HepG2 (cell line): ENCODE results near the gene ALK. TPM values are rescaled to one million over a fixed set of nuclear protein-coding genes. Genes with fewer than 3 reads are reported as not detected.

ENCODE experiments used
- ATAC-seq: fragments of 200-7000 bp; cut with Tn5 transposase; 3 replicates; pipeline ENCODE4 v1.9.1; 2020; ENCODE audit warnings: mild to moderate bottlenecking, moderate library complexity
- BruUV-seq: library from RNA; stranded (reverse); fragments of 400-500 nt; replicated peaks from 2 replicates; lab custom pipeline; 2021; lab: Mats Ljungman, UMichigan
- CTCF ChIA-PET: fragments of 300-600 bp; formaldehyde crosslinking; extraction: SDS; loops from one replicate; lab custom pipeline; 2021; ENCODE audit warnings: low total read pairs, inconsistent platforms, low intra/inter-chr PET ratio; lab: Yijun Ruan, JAX
- POLR2A ChIA-PET: fragments of 350-600 bp; sonication (Branson Sonifier 250); formaldehyde crosslinking; loops from one replicate; lab custom pipeline; 2020; ENCODE audit warnings: antibody characterized with exemption, inconsistent platforms; lab: Yijun Ruan, JAX
- DNase-seq: peaks from one replicate; pipeline ENCODE4 v3.0.0-alpha.2; 2015; ENCODE audit warnings: low spot score
- FAIRE-seq: peaks from 3 replicates; lab custom pipeline; 2011; peaks lifted over from hg19 to GRCh38; lab: Jason Lieb, UNC
- H2AFZ ChIP-seq: one replicate; pipeline ENCODE4 v1.6.1; 2011; ENCODE audit warnings: low read length, inconsistent platforms
- H3K27ac ChIP-seq: fragments of 300-600 bp; 3 replicates; pipeline ENCODE4 v1.8.0; 2011; ENCODE audit warnings: mixed run types, mild to moderate bottlenecking, mixed read lengths, low read length, inconsistent platforms; ENCODE audit not compliant: insufficient read depth; ENCODE audit errors: extremely low read length
- H3K27me3 ChIP-seq, 2 experiments: fragments of 200-600 bp in 1 of 2; 2 replicates in 1 of 2; 3 replicates in 1 of 2; pipeline versions ENCODE4 v1.6.0 to v1.8.0; 2011; ENCODE audit warnings: low read length in 2 of 2, mild to moderate bottlenecking in 2 of 2, moderate library complexity in 2 of 2, inconsistent platforms in 1 of 2; ENCODE audit not compliant: insufficient read depth in 2 of 2, control insufficient read depth in 1 of 2
- H3K36me3 ChIP-seq, 2 experiments: fragments of 200-600 bp in 1 of 2; replicated peaks in 1 of 2; 2 replicates in 1 of 2; 3 replicates in 1 of 2; pipeline versions ENCODE4 v1.5.1 to v1.8.0; 2011; ENCODE audit warnings: low read length in 2 of 2, inconsistent platforms in 1 of 2; ENCODE audit not compliant: insufficient read depth in 2 of 2, control insufficient read depth in 1 of 2
- H3K4me1 ChIP-seq: 2 replicates; pipeline ENCODE4 v1.5.1; 2012; ENCODE audit warnings: low read length, inconsistent platforms; ENCODE audit not compliant: insufficient read depth
- H3K4me2 ChIP-seq: 2 replicates; pipeline ENCODE4 v1.6.0; 2011; ENCODE audit warnings: low read depth, low read length, inconsistent platforms
- H3K4me3 ChIP-seq, 3 experiments: fragments of 200-600 bp in 1 of 3; sonication (generic), shearing (Covaris generic) in 1 of 3; replicated peaks in 1 of 3; 2 replicates each; pipeline ENCODE4 v1.5.1; 2011 to 2016; ENCODE audit warnings: low read length in 3 of 3, inconsistent platforms in 2 of 3, low read depth in 2 of 3, mild to moderate bottlenecking in 2 of 3, control low read depth in 1 of 3, mixed read lengths in 1 of 3; ENCODE audit not compliant: insufficient read depth in 1 of 3
- H3K79me2 ChIP-seq: one replicate; pipeline ENCODE4 v1.6.1; 2011; ENCODE audit warnings: low read length, inconsistent platforms; ENCODE audit not compliant: insufficient read depth
- H3K9ac ChIP-seq: 2 replicates; pipeline ENCODE4 v1.6.0; 2011; ENCODE audit warnings: mild to moderate bottlenecking, low read depth, low read length, inconsistent platforms; ENCODE audit not compliant: insufficient read depth
- H3K9me3 ChIP-seq: 2 replicates; pipeline ENCODE4 v1.5.1; 2012; ENCODE audit warnings: mild to moderate bottlenecking, low read length
- H4K20me1 ChIP-seq: 2 replicates; pipeline ENCODE4 v1.6.0; 2011; ENCODE audit warnings: inconsistent platforms, mild to moderate bottlenecking, low read length, moderate library complexity; ENCODE audit not compliant: insufficient read depth
- ARNTL ChIP-seq: sonication (generic); formaldehyde crosslinking; IDR thresholded peaks from 2 replicates; pipeline ENCODE4 v1.4.0; 2020; ENCODE audit warnings: mild to moderate bottlenecking, missing genetic modification reagents
- ATF7-NPFF ChIP-seq: sonication (generic); formaldehyde crosslinking; IDR thresholded peaks from 2 replicates; pipeline ENCODE4 v1.8.1; 2023; ENCODE audit warnings: mild to moderate bottlenecking, low read depth, missing genetic modification reagents, moderate library complexity
- BRCA1 ChIP-seq: sonication (generic); formaldehyde crosslinking; IDR thresholded peaks from 2 replicates; pipeline ENCODE4 v1.4.0; 2020; ENCODE audit warnings: missing genetic modification reagents
- KLF16 ChIP-seq, 2 experiments: sonication (generic) in 1 of 2; formaldehyde crosslinking in 1 of 2; IDR thresholded peaks; 2 replicates each; pipeline versions ENCODE4 v1.6.1 to v1.8.0; 2016 to 2023; ENCODE audit warnings: missing genetic modification reagents in 2 of 2, missing compliant biosample characterization in 1 of 2
- MATR3 ChIP-seq: sonication (generic); formaldehyde crosslinking; IDR thresholded peaks from 2 replicates; pipeline ENCODE4 v1.4.0; 2020; ENCODE audit warnings: missing genetic modification reagents
- NCOA1 ChIP-seq: sonication (generic); formaldehyde crosslinking; IDR thresholded peaks from 2 replicates; pipeline ENCODE4 v1.9.0; 2021; ENCODE audit warnings: missing genetic modification reagents
- SOX6 ChIP-seq, 2 experiments: fragments of 450-650 bp in 1 of 2; sonication (generic) in 1 of 2; formaldehyde crosslinking in 1 of 2; IDR thresholded peaks; 2 replicates each; pipeline versions ENCODE4 v1.4.0 to v1.6.1; 2017 to 2020; ENCODE audit warnings: antibody characterized with exemption in 1 of 2, mild to moderate bottlenecking in 1 of 2, missing genetic modification reagents in 1 of 2
- SP5 ChIP-seq: IDR thresholded peaks from 2 replicates; pipeline ENCODE4 v1.6.1; 2016; ENCODE audit warnings: low read depth, borderline replicate concordance
- TFDP2 ChIP-seq: sonication (generic); formaldehyde crosslinking; IDR thresholded peaks from 2 replicates; pipeline ENCODE4 v1.4.0; 2020; ENCODE audit warnings: missing genetic modification reagents
- THYN1 ChIP-seq: sonication (generic); formaldehyde crosslinking; IDR thresholded peaks from 2 replicates; pipeline ENCODE4 v1.8.1; 2023; ENCODE audit warnings: low read depth, mild to moderate bottlenecking, moderate library complexity, missing genetic modification reagents, borderline replicate concordance
- ZNF17 ChIP-seq: sonication (generic); formaldehyde crosslinking; IDR thresholded peaks from 2 replicates; pipeline ENCODE4 v1.5.0; 2020; ENCODE audit warnings: mild to moderate bottlenecking, missing genetic modification reagents
- ZNF33A ChIP-seq: sonication (generic); formaldehyde crosslinking; IDR thresholded peaks from 2 replicates; pipeline ENCODE4 v1.5.1; 2020; ENCODE audit warnings: missing genetic modification reagents, mild to moderate bottlenecking, moderate library complexity, borderline replicate concordance
- ZNF572 ChIP-seq: sonication (generic); formaldehyde crosslinking; IDR thresholded peaks from 2 replicates; pipeline ENCODE4 v1.5.1; 2020; ENCODE audit warnings: mild to moderate bottlenecking, missing genetic modification reagents
- ZNF792 ChIP-seq: IDR thresholded peaks from 2 replicates; pipeline ENCODE4 v1.6.1; 2016
- WGBS: methylation state at CpG from one replicate; pipeline ENCODE4 v1.1.6; 2017; ENCODE audit warnings: low lambda C conversion rate; 5-methylcytosine and 5-hydroxymethylcytosine counted together
- in situ Hi-C: cut with HindIII; loops from 2 replicates; pipeline ENCODE4 v1.10.0; 2017; ENCODE audit warnings: low pct_unique_long_range_greater_than_20kb; ENCODE audit not compliant: extremely low pct_ligation_motif_present
- intact Hi-C: fragments of 100-400 bp; cut with micrococcal nuclease; formaldehyde crosslinking; loops from one replicate; pipeline ENCODE4 v1.10.0; 2022; ENCODE audit not compliant: unreplicated experiment
- polyA plus RNA-seq, 8 experiments: library from polyadenylated mRNA; depleted of rRNA in 3 of 8; stranded (reverse) in 7 of 8; unstranded in 1 of 8; fragments of >200 nt; fragmentation: Illumina TruSeq in 4 of 8; extraction: Trizol in 4 of 8; gene quantifications; 2 replicates each; pipeline versions ENCODE4 v1.2.1 to v1.2.3, GENCODE V29; 2011 to 2016; ENCODE audit warnings: low read depth in 4 of 8, missing spikeins in 1 of 8, mixed read lengths in 1 of 8; ENCODE audit not compliant: insufficient read depth in 1 of 8
- total RNA-seq, 5 experiments: library from RNA; depleted of rRNA; stranded (reverse); fragments of >200 nt; fragmentation: Illumina TruSeq; extraction: Trizol; gene quantifications; 2 replicates each; pipeline ENCODE4 v1.2.3, GENCODE V29; 2016; ENCODE audit warnings: low read depth in 1 of 5
- TF ChIP-seq, protein P1 (sequence below): IDR thresholded peaks from 2 replicates; pipeline ENCODE4 v1.6.1; 2016; ENCODE audit warnings: missing biosample characterization, missing genetic modification reagents, low read depth
- TF ChIP-seq, protein P2 (sequence below): sonication (generic); formaldehyde crosslinking; IDR thresholded peaks from 2 replicates; pipeline ENCODE4 v1.4.0; 2020; ENCODE audit warnings: mild to moderate bottlenecking, missing genetic modification reagents
- TF ChIP-seq, protein P3 (sequence below): sonication (generic); formaldehyde crosslinking; IDR thresholded peaks from 2 replicates; pipeline ENCODE4 v1.8.0; 2022; ENCODE audit warnings: mild to moderate bottlenecking, missing genetic modification reagents; ENCODE audit not compliant: insufficient replicate concordance

ALK gene
- total and polyA plus RNA-seq, 2 of the 13 experiments (the other 11 are each of a cell fraction or from before 2014, with no cell fraction given), result not detected

- in situ Hi-C loops (no loop called here), intact Hi-C loops (no loop called here)
- FAIRE-seq (no peak), ATAC-seq (no peak), DNase-seq (no peak)
- no peaks in the 10 kb centered on the region; the same call in 1 of the 2 replicates for H4K20me1 ChIP-seq
- BruUV-seq, result no TSS peak
- no peaks in the 10 kb centered on the region for H3K36me3 ChIP-seq
- H3K9ac ChIP-seq, result no peak overlapping the region
- no peak for TF ChIP-seq TFDP2
- no peak for TF ChIP-seq ZNF17 (CRISPR knock-in tag)
- no peak for TF ChIP-seq ZNF572 (CRISPR knock-in tag)
- TF ChIP-seq ARNTL (CRISPR knock-in tag), result no peak
- TF ChIP-seq MATR3 (CRISPR knock-in tag), result no peak
- TF ChIP-seq, protein P1, sequence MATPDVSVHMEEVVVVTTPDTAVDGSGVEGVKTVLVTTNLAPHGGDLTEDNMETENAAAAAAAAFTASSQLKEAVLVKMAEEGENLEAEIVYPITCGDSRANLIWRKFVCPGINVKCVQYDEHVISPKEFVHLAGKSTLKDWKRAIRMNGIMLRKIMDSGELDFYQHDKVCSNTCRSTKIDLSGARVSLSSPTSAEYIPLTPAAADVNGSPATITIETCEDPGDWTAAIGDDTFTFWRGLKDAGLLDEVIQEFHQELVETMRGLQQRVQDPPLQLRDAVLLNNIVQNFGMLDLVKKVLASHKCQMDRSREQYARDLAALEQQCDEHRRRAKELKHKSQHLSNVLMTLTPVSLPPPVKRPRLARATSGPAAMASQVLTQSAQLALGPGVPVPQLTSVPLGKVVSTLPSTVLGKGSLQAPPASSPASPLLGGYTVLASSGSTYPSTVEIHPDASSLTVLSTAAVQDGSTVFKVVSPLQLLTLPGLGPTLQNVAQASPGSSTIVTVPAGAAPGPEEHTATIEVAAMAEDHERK (CRISPR knock-in tag), result no peak
- TF ChIP-seq, protein P2, sequence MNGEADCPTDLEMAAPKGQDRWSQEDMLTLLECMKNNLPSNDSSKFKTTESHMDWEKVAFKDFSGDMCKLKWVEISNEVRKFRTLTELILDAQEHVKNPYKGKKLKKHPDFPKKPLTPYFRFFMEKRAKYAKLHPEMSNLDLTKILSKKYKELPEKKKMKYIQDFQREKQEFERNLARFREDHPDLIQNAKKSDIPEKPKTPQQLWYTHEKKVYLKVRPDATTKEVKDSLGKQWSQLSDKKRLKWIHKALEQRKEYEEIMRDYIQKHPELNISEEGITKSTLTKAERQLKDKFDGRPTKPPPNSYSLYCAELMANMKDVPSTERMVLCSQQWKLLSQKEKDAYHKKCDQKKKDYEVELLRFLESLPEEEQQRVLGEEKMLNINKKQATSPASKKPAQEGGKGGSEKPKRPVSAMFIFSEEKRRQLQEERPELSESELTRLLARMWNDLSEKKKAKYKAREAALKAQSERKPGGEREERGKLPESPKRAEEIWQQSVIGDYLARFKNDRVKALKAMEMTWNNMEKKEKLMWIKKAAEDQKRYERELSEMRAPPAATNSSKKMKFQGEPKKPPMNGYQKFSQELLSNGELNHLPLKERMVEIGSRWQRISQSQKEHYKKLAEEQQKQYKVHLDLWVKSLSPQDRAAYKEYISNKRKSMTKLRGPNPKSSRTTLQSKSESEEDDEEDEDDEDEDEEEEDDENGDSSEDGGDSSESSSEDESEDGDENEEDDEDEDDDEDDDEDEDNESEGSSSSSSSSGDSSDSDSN (CRISPR knock-in tag), result no peak
- TF ChIP-seq SP5, result no peak
- no peak for TF ChIP-seq NCOA1 (CRISPR knock-in tag)
- no peak for TF ChIP-seq ATF7-NPFF (CRISPR knock-in tag)
- TF ChIP-seq, protein P3, sequence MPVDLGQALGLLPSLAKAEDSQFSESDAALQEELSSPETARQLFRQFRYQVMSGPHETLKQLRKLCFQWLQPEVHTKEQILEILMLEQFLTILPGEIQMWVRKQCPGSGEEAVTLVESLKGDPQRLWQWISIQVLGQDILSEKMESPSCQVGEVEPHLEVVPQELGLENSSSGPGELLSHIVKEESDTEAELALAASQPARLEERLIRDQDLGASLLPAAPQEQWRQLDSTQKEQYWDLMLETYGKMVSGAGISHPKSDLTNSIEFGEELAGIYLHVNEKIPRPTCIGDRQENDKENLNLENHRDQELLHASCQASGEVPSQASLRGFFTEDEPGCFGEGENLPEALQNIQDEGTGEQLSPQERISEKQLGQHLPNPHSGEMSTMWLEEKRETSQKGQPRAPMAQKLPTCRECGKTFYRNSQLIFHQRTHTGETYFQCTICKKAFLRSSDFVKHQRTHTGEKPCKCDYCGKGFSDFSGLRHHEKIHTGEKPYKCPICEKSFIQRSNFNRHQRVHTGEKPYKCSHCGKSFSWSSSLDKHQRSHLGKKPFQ (CRISPR knock-in tag), result no peak
- no peak for TF ChIP-seq ZNF33A (CRISPR knock-in tag)
- TF ChIP-seq KLF16 (CRISPR knock-in tag; IDR thresholded peaks at IDR 0.05), result no peak
- no peak for TF ChIP-seq BRCA1 (CRISPR knock-in tag)
- no peak for TF ChIP-seq SOX6 (IDR thresholded peaks at IDR 0.05)
- no peak for TF ChIP-seq SOX6 (CRISPR knock-in tag; IDR thresholded peaks at IDR 0.05)
- TF ChIP-seq ZNF792 (CRISPR knock-in tag), result no peak
- TF ChIP-seq THYN1 (CRISPR knock-in tag), result no peak
- no peak overlapping the region for H3K4me2 ChIP-seq
- H2AFZ ChIP-seq, result no peak overlapping the region
- no peaks in the 10 kb centered on the region for H3K9me3 ChIP-seq
- no peaks in the 10 kb centered on the region; a peak in 1 of 5 replicates for H3K27me3 ChIP-seq
- no peak overlapping the region for H3K4me3 ChIP-seq
- ChIA-PET POLR2A (no interaction called here), CTCF (no interaction called here)
- H3K4me1 ChIP-seq, result no peaks in the 10 kb centered on the region
- no peaks in the 10 kb centered on the region for H3K79me2 ChIP-seq
- H3K27ac ChIP-seq, result no peak overlapping the region
- 1% methylated on average over 3 of the region's 3 CpGs for WGBS
These were observed 27.7 kb upstream of the ALK start for GRCh38 chr2:29949042-29949441.
